Lower lobe of right lung (tissue), 2 donors: ENCODE results near the gene NOTCH3. TPM values are rescaled to one million over a fixed set of nuclear protein-coding genes. Genes with fewer than 3 reads are reported as not detected.

Experiments
- ATAC-seq, 2 donors: fragments of 200-7000 bp; cut with Tn5 transposase; one replicate each; pipeline ENCODE4 v1.9.1; 2020 to 2022; ENCODE audit warnings: mild to moderate bottlenecking in 2 of 2, moderate library complexity in 2 of 2
- DNase-seq: peaks from one replicate; pipeline ENCODE4 v3.0.0-alpha.2; 2020
- H3K27ac ChIP-seq: fragments of 200-600 bp; one replicate; pipeline ENCODE4 v1.8.0; 2022
- H3K27me3 ChIP-seq: fragments of 200-600 bp; one replicate; pipeline ENCODE4 v1.8.0; 2022; ENCODE audit warnings: low read depth
- H3K36me3 ChIP-seq: fragments of 200-600 bp; one replicate; pipeline ENCODE4 v1.8.0; 2022; ENCODE audit warnings: mild to moderate bottlenecking
- H3K4me1 ChIP-seq: fragments of 200-600 bp; one replicate; pipeline ENCODE4 v1.8.0; 2022
- H3K4me3 ChIP-seq: fragments of 200-600 bp; one replicate; pipeline ENCODE4 v1.8.0; 2022; ENCODE audit warnings: mild to moderate bottlenecking
- H3K9me3 ChIP-seq: fragments of 200-600 bp; one replicate; pipeline ENCODE4 v1.8.0; 2022
- CTCF ChIP-seq: fragments of 200-600 bp; IDR thresholded peaks from one replicate; pipeline ENCODE4 v1.8.0; 2022; ENCODE audit warnings: antibody characterized with exemption, mild to moderate bottlenecking
- intact Hi-C: fragments of 100-400 bp; cut with DNase I; formaldehyde crosslinking; loops from one replicate; pipeline ENCODE4 v1.11.0; 2022
- total RNA-seq: library from RNA; stranded (reverse); fragmentation: NEBNext Ultra II Directional; extraction: Animal tissue kit (Norgen Biotek cat#: 25700); gene quantifications from one replicate; pipeline ENCODE4 v1.2.1, GENCODE V29; 2021
- donor health status: DM: no; HTN: yes; CAD: no; lungs with severe emphysema.

NOTCH3 gene
- total RNA-seq, 1 donor from 2014 or later, result 52.7 TPM

DNA sequence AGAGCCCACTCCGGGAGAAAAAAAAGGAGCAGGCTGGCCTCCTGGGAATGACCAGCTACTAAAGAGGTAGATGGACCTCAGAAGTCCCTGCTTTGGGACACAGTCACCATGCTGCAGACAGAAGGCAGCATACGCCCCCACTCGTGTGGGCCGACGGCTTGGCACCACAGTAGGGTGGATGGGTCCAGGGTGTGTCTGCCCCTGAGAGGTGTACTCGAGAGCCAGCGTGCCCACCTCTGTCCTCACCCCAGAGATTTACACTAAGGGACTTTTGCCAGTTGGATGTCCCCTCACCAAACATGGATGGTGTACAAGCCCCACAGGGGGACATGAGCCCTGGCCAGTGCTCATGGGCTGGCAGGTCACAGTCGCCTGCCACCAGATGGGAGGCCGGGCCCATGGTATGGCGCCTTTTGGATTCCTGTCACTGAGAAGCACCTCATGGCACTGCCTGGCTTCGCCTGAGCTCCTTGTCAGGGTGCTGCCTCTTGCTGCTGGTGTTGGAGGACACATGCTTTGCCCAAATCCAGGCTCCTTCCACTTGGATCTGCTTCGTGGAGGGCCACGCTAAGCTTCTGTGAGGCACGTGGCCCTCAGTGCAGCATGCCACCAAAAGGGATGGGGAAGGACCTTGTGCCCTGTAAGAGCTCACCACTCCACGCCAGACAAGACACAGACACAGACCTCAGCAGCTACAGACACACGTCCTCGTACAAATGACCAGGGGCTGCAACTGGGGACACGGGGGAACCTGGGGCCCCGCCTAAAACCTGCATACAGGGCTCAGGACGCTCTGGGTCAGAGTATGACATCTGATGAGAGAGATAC is 44.8 kb upstream of the NOTCH3 start:
- no peak for TF ChIP-seq CTCF
- Histone ChIP-seq H3K36me3 (peaks cover 91% of the 10 kb centered on the region), H3K9me3 (no peaks in the 10 kb centered on the region), H3K4me1 (peaks cover 45% of the 10 kb centered on the region), H3K27ac (peak overlapping the region; percentile 83), H3K4me3 (no peak overlapping the region), H3K27me3 (no peaks in the 10 kb centered on the region)
- no peak for ATAC-seq
- no peak for DNase-seq
- intact Hi-C loops, result no loop called here

DNA sequence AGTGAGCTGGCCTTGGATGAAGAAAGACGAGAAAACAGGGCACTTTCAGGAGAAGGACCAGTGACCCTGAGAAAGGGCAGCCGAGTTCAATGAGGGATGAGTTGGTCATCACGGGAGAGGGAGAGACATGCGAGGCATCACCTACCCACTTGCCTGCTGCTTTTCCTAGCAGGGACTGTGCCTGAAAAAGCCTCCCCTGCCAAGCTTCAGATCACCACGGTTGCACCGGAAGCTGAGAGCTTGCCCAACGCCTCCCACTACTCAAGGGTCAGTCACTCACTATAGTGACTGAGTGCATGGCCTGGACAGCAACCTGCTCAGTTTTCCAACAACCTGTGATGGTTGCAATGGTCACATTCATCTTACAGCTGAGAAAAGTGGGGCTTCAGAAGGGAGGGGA is 44.0 kb upstream of the NOTCH3 start:
- Histone ChIP-seq H3K27me3 (no peaks in the 10 kb centered on the region), H3K9me3 (no peaks in the 10 kb centered on the region), H3K36me3 (peaks cover 94% of the 10 kb centered on the region), H3K4me1 (peaks cover 38% of the 10 kb centered on the region), H3K27ac (peak overlapping the region; percentile 6), H3K4me3 (no peak overlapping the region)
- intact Hi-C loops, result no loop called here
- no peak for TF ChIP-seq CTCF
- DNase-seq, result no peak
- no peak for ATAC-seq

DNA sequence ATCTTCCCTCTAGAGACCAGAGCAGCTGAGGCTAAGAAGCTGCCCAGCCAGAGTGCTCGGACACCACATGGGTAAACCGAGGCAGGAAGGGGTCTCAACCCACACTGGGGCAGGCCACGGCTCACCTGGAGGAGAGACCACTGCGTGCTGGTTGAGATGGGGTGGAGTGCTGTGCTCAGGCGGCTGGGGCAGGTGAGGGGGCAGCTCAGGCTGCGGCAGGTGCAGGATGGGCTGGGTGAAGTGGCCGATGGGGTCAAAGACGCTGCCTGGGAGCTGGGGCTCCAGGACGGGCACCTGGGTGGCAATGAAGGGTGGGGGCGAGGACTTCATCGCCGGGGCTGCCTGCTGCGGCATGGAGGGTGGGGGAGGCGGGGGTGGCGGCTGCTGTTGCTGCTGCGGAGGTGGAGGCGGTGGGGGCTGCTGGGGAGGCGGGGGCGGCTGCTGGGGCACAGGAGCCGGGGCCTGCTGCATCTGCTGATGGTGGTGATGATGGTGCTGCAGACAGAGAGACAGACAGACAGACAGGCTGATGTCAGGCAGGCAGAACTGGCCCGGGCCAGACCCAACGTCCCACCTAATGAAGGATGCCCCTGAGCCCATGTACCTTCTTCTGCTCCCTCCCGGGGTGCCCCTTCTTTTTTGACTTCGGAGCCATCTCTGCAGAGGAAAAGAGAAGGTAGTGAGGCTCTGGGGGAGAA is 43.5 kb upstream of the NOTCH3 start:
- H3K4me3 ChIP-seq, result no peak overlapping the region
- no peak for ATAC-seq
- peaks cover 32% of the 10 kb centered on the region for H3K4me1 ChIP-seq
- no peaks in the 10 kb centered on the region for H3K9me3 ChIP-seq
- no peak for DNase-seq
- no peak overlapping the region for H3K27ac ChIP-seq
- peaks cover 94% of the 10 kb centered on the region for H3K36me3 ChIP-seq
- intact Hi-C loops, result no loop called here
- no peak for TF ChIP-seq CTCF
- H3K27me3 ChIP-seq, result no peaks in the 10 kb centered on the region

- DNase-seq (no peak), ATAC-seq (no peak)
- H3K36me3 ChIP-seq, result peaks cover 94% of the 10 kb centered on the region
- no peak overlapping the region for H3K27ac ChIP-seq
- no peaks in the 10 kb centered on the region for H3K9me3 ChIP-seq
- no peak overlapping the region for H3K4me3 ChIP-seq
- intact Hi-C loops, result no loop called here
- peaks cover 24% of the 10 kb centered on the region for H3K4me1 ChIP-seq
- TF ChIP-seq CTCF, result no peak
- no peaks in the 10 kb centered on the region for H3K27me3 ChIP-seq
Observed at GRCh38 chr19:15243236-15243957, 42.6 kb upstream of the NOTCH3 start.

DNA sequence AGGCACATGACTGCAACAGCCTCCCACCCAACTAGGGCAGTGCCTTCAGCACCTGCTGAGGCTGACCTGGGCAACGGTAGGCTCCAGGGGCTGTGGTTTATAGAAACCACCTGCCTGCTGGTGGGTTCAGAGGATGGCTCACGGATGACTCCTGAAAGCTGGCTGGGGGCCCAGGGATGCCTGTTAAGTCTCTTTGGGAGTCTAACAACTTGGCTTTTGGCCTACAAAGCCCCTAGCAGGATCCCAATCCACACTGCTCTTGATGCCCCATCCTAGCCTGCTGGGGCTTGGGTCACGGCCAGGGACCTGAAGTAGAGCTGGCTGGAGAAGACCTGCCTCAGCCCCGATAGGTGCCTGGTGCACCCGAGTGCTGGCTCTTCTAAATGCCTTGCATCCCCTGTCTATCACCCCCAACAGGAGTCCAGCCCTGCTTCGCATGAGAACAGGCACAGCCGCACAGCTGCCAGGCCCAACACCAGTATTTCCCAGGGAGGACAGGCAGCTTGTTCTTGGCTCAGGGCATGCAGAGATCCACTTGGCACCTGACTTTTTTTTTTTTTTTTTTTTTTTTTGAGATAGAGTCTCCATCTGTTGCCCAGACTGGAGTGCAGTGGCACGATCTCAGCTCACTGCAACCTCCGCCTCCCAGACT is 40.6 kb upstream of the NOTCH3 start:
- Histone ChIP-seq H3K36me3 (peaks cover 93% of the 10 kb centered on the region), H3K27ac (peak overlapping the region; percentile 31), H3K27me3 (no peaks in the 10 kb centered on the region), H3K9me3 (no peaks in the 10 kb centered on the region), H3K4me3 (no peak overlapping the region), H3K4me1 (peaks cover 3% of the 10 kb centered on the region)
- no peak for DNase-seq
- ATAC-seq, result no peak
- intact Hi-C loops, result no loop called here
- no peak for TF ChIP-seq CTCF
